GM18508 (cell line): ENCODE data around the gene LCN2.
"Not testable (repeated sequence)": the region's sequence is repeated elsewhere in the genome, so short reads cannot be mapped to it uniquely, and the experiment has no call there.

Experiments used
- ATAC-seq: cut with Tn5 transposase; IDR thresholded peaks from one replicate; pipeline ENCODE4 v1.9.1; 2021; ENCODE audit warnings: moderate number of reproducible peaks; ENCODE audit not compliant: insufficient read depth, unreplicated experiment

LCN2 gene

DNA sequence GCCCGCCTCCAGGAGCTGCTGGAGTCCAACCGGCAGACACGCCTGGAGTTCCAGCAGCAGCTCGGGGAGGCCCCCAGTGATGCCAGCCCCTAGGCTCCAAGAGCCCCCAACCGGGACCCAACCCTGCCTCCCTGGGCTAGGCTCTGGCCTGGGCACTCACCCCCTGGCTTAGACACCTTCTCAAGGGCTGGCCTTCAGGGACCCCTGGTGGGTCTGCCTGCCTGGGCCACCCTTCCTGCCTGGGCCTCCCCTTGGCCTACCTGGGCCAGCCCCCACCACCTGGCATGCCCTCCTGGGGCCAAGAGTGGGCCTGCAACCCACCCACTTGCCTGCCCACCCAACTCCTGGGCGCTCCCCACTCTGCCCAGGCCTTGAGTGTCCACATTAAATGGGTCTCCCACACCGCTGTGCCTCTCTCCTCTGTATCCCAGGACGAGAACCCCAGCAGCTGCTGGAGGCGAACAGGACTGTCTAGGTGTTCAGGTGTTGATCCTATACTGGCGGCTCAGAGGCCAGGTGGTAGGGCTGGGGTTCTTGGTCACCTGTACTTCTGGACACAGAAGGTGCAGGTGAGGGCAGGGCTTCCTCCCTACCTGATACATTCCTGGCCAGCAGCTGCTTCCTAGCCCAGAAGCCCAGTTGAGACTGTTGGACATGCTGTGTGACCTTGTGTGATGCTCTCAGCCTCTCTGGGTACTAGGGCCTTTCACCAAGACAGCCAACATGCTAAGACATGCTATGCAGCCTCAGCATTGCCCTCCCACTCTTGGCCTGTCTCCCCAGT, 14.5 kb downstream of the LCN2 start:
- ATAC-seq, result no peak

DNA sequence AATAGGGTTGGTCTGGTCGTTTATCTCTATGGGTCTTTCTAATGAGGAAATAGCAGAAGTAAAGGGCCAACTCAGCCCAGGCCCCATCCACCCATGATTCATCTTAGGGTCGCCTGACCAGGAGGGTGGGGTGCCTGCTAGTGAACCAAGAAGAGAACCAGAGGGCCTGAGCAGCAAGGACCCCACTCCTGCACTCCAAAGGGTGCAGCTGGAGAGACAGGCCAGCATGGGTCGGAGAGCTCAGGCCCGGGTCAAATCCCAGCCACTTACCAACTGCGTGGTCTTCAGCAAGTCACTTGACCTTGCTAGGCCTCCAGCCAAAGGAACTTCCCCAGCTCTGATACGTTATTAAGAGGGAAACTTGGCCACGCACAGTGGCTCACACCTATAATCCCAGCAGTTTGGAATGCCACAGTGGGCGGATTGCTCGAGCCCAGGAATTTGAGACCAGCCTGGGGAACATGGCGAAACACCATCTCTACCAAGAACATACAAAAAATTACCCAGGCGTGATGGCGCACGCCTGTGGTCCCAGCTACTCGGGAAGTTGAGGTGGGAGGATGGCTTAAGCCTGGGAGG, 15.1 kb downstream of the LCN2 start:
- no peak for ATAC-seq

DNA sequence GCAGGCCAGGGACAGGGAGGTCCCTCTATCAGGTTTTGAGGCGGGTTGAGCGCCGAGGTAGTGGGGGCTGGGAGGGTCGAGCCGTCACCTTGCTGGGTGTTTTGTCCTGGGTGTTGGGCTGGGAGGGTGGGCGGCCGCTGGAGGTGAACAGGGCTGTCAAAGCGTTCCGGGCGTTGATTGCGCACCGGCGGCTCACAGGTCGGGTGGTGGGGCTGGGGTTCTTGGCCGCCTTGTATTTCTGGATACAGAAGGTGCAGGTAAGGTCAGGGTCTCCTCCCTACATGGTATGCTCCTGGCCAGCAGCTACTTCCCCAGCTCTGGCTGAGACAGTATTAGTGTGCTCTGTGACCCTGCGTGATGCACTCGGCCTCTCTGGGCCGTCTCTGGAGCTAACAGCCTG, 16.9 kb downstream of the LCN2 start:
- ATAC-seq, result no peak

DNA sequence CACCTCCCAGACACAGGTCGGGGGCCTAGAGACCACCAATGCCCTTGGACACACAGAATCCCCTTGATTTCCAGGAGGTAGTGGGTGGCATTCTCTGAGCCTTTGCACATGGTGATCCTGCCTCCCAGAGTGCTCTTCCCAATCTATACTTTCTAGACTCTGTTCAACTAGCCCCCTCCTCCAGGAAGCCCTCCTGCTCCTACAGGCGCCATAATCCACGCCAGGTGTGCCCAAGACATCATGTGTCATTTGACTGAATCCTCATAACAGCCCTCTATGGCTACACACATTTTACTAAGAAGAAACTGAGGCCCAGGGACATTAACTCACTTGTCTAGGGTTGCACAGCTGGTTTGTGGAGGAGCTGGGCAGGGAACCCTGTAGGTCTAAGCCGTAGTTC, 18.0 kb downstream of the LCN2 start:
- ATAC-seq, result no peak

DNA sequence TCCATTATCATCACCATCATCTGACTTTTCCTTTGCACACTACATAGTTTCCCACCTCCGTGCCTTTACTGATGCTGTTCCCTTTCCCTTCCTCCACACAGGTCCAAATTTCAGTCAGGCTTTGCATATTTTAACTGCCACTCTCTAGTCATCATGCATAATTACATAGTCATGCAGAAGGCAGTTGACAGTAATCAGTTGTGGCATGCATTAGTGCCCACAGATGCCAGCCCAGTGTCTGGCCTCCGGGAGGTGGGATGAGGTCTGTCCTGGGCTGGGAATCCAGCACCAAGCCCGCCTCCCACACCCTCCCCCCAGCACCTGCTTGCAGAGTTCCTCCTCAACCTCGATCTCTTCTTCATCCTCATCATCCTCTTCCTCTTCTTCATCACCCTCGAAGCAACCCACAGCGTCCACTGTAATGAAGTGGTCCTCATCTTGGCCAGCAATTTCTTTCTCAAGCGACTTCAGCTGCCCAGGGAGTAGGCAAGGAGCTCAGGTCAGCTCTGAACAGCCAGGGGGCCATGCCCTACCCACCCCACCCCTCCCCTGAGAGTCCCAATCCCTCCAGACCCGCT, 19.6 kb downstream of the LCN2 start:
- ATAC-seq, result no peak

DNA sequence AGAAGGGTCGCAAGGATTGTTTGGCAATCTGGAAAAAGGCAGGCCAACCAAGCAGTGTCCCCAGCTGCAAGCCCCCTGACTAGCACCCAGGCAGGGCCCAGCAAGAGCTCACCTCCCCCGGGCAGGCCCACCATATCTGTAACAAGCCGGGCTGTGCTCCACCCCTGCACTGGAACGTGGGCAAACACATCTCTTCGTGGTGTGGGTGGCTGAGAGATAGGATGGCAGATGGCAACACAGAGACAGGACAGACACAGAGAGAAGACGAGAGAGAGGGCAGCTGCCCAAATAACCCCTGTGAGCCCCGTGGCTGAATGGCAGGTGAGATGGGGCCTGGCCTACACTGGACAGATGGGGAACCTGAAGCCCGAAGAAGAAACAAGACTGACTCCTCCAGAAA, 20.2 kb downstream of the LCN2 start:
- no peak for ATAC-seq

DNA sequence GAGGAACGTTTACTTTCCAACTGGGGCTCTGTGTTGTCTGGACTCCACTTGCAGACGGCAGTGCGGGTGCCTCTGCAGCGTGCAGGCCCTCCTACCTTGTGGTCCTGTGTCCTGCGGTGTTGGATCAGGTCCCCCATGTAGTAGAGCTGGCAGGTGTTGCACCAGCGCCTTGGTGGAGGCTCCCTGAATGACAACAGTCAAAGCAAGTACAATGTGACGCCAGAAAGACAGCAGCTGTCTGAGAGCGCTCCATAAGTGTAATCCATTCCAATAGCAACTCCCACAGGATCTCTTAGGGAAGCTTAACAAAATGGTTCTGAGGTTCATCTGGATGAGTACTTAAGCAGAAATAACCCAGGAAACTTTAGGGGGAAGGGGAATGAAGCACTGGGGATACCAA, 20.7 kb downstream of the LCN2 start:
- ATAC-seq, result no peak

DNA sequence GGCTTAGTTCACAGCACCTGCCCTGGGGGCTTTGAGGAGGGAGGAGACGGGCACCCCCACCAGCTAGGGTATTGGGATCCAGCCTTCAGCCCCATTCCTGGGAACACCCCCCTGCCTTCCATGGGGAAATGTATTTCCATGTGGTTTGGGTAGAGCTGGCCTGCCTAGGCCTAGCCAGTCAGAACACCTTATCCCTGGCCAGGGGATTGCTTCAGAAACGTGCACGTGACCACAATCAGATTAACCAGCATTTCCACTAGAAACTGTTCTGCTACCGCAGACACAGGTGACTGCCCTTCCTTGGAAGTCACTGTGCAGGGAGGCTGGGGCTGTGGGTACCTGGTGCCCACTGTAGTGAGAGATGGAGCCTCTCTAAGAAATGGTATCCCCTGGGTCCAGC, 24.8 kb downstream of the LCN2 start:
- no peak for ATAC-seq

DNA sequence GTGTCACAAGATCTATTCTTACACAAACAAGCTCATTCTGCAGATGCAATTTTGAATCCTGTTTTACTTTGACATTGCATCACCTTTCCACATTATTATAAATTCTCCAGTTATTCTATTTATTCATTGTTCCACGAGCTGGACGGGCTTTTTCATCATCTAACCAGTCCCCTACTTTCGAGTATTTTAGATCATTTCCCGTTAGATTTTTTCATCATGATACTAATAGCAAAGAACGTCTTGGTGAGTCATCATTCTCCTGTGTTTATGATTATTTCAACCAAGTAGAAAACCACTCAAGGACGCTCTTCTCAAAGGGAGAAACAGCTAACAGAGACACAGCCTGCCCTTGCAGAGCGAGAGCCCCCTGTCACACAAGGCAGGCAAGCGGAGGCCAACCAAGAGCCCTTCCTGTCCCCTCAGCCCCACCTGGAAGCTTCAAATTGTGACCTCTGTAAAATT, 25.9 kb downstream of the LCN2 start:
- no peak for ATAC-seq

DNA sequence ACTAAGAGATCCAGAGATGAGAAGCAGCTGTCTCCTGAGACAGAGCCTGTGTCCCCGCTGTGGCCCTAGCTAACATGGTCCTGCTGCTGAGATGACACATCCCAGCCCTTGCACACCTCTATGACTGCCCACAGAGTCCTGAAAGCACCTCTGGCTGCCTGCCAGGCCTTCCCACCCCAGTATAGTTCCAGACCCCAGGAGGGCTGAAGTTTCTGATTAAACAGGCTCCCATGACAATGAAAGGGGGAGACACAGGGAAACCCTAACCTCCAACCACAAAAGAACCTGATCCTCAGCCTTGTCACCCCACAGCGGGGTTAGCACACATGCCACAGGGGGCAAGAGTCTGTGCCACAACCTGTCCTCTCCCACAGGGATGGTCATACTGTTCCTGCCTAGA, 26.5 kb downstream of the LCN2 start:
- ATAC-seq, result no peak

DNA sequence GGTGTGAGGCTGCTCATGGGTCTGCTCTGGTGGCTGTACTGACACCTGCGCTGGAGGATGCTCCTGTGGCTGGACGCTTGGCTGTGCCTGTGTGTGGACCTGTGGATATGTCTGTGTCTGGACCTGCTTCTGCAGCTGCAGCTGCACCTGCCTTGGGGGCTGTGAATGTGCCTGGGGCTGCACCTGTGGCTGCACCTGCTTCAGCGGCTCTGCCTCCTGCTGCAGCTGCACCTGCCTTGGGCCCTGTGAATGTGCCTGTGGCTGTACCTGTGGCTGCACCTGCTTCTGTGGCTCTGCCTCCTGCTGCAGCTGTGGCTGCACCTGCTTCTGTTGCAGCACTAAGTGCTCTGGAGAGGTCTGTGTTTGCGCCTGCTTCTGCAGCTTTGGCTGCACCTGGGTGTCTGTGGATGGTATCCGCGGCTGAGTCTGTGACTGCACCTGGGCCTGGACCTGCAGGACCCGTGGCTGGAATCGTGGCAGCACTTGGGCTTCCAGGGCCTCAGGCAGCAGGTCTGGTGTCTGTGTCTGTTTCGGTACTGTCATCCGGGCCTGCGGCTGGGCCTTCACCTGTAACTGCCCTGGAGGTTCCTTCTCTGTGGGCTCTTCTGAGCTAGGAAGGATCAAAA, 29.7 kb downstream of the LCN2 start:
- ATAC-seq, result no peak

DNA sequence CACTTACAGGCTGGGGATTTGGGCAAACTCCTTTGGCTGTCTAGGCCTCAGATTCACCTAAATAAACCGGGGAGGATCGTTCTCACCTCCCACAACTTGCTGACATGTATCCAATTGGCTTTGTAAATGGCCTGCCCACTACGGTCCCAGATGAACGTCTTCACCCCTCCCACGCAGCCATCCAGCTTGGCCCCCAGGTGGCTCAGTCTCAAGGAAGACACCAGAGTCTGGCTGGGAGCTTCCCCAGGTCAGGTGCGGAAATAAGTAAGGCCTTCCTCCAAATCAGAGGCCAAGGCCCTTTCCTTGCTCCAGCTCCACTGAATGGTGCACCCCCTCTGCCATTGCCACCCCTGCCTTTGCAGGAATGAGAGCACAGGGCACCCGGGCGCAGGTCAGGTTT, 30.7 kb downstream of the LCN2 start:
- no peak for ATAC-seq

DNA sequence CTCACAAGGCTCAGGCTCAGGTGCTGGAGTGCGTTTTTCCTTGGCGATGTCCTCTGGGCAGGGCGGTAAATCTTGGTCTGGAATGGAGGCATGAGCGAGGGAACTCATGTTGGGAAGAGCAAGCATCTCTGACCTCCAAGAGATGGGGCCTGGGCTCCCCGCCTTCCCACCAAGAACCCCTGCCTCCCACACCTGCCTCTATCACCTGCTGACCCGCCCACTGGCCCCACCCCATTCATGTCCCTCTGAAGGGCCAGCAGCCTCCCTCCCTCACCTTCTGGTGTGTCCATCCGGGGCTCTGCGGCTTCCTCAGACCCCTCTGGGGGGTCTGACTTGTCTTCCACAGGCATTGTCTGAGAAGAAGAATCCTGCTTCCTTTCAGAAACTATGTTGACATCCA, 31.2 kb downstream of the LCN2 start:
- ATAC-seq, result no peak

DNA sequence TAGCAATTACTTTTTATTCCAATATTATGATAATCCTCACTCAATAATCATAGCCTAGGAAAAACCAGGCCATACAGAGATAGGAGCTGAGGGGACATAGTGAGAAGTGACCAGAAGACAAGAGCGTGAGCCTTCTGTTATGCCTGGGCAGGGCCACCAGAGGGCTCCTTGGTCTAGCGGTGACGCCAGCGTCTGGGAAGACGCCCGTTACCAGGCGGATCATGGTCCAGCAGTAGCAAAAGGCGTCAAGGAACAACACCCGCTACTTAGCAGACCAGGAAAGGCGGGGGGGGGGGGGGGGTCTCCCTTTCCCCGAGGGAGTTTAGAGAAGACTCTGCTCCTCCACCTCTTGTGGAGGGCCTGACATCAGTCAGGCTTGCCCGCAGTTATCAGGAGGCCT, 32.2 kb downstream of the LCN2 start:
- ATAC-seq, result not testable (repeated sequence)

DNA sequence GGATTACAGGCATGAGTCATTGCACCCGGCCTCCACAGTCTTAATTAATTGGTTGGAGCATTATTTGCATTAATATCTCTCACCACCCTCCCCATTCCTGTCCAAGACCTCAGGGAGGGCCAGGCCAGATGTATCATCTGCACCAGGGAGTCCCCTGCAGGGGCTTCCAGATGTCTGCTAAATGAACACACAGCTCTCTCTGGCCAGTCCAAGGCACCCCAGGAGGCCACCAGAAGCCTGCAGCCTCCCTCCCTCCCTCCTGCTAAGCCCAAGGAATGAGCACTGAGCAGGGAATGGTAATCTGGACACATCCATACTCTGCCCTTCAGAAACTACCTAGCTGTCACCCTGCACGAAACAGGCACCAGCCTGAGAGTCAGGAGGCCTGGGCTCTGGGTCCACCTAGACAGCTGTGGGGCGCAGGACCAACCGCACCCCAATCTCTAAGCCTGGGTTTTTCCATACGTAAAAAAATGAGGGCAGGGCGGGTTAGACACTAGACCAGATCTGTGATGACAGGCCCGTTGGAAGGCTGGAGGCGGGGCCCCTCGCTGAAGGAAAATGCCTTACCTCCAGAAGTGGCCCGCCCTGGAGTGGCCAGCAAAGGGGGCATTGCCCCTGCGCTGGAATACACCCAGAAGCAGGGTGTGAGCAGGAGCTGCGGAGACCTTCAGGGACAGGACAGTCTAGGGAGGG, 33.8 kb downstream of the LCN2 start:
- no peak for ATAC-seq

DNA sequence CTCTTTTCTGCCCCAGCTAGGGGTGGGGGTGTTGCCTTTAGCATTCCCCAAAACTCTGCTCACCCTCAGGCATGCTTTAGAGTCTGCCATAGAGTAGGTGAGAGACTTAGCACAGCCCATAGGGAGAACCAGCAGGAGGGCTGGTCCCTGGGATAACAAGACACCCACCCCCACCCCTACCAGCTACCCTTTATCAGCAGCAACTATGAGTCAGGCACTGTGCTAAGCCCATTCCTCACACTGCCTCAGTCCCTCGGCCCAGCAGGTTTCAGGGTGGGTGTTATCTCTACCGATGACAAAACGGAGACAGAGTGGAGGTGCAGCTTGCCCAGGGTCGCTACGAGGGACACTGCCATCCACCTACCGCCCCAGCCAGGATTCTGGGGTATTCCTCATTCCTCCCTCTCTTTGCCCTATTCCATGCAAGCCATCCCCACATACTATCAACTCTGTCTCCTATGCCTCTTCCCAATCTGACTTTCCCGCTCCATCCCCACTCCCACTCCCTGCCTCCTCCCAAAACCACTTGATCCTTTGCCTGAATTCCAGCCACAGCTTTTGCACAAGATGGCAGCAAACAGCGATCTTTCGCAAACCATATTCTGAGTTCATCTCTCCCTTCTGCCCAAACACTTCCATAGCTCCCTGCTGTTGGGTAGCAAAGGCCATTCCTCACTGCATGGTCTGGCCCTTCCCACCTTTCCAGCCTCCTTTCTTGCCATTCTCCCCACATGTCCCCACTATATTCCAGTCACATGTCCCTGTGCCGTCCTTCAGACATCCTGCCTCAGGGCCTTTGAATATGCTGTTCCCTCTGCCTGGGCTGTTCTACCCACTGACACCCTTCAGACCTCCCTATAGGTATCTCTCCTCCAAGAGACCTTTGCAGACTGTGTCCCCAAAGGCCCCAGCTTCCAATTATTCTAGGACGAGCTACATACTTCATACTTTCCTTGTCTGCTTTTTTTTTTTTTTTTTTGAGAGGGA, 37.0 kb downstream of the LCN2 start:
- ATAC-seq, result no peak

DNA sequence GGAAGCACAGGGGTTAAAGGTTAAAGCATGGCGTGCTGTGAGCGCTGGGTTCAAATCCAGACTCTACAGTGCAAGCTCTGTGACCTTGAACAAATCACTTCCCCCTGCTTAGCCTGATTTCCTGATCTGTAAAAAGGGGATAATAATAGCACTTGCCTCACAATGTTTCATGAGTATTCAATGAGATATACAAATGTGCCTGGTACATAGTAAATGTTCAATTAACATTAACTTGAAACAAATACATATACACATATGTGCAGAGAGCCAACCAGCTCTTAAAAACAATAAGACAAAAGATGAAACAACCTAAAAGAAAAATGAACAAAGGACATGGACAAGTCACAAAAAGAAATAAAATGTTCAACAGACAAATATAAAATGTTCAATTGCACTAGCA, 38.1 kb downstream of the LCN2 start:
- no peak for ATAC-seq

DNA sequence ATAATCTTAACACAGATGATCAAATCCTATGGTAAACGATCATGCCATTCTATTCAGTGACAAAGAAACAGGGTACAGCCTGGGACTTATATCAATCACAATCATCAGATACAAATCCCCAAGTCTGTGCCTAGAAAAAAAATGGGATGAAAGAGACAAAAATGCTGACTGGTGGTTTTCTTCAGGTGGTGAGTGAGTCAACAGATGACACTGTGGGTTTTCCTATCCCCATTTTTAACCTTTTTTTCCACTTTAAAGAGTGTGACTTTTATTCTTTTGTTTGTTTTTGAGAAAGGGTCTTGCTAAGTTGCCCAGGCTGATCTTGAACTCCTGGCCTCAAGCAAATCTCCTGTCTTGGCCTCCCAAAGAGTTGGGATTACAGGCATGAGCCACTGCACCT, 39.0 kb downstream of the LCN2 start:
- ATAC-seq, result no peak

DNA sequence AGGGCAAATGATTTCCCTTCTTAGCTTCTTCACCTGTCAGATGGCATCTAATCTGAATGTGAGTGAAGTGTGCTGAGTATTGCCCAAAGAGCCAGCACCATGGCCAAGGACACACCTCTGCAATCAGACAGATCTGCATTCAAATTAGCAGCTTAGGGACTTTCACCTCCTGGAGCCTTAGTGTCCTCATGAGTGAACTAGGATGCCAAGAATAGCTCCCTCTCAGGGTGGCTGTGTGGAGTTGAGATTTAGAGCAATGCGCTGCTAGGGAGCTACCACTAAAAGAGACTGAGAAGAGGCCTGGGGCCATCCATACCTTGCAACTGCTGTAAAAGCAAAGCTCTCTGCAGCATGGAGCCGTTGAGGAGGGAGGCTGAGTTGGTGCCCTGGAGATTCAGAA, 40.8 kb downstream of the LCN2 start:
- no peak for ATAC-seq
